ENCODE measurements around the gene CYTH1.

GRCh38 chr17:78784352-78784751 lies 2.3 kb upstream of the CYTH1 start:
- no peak for TF ChIP-seq CTCF (conservative IDR thresholded peaks at IDR 0.05; ENCODE audit: low read length)
- TF ChIP-seq EZH2phosphoT487 (IDR thresholded peaks at IDR 0.05; ENCODE audit: borderline replicate concordance, low read depth, low read length): no peak

Data from OCI-LY7 (cell line).